Measurements from ENCODE around the gene SLIT1. TPM values are rescaled to one million over a fixed set of nuclear protein-coding genes. Genes with fewer than 3 reads are reported as not detected.

SLIT1 gene
- total RNA-seq, 1 donor from 2014 or later = 10.6 TPM

- Mint-ChIP-seq H3K36me3 (ENCODE audit: low read depth) (no peaks in the 10 kb centered on the region), H3K4me3 (no peak overlapping the region), H3K4me1 (no peaks in the 10 kb centered on the region), H3K27ac (ENCODE audit: unreplicated experiment) (no peak overlapping the region), H3K27me3 (ENCODE audit: low read depth) (peaks cover 53% of the 10 kb centered on the region), H3K9me3 (no peaks in the 10 kb centered on the region)
- no peak for TF ChIP-seq CTCF (conservative IDR thresholded peaks at IDR 0.05)
- DNase-seq (ENCODE audit: low read depth, low spot score) = no peak
Measured at GRCh38 chr10:97028832-97029178, 157.0 kb downstream of the SLIT1 start.

- Mint-ChIP-seq H3K9me3 (no peaks in the 10 kb centered on the region), H3K27me3 (ENCODE audit: low read depth) (peaks cover 55% of the 10 kb centered on the region), H3K4me1 (no peaks in the 10 kb centered on the region), H3K36me3 (ENCODE audit: low read depth) (no peaks in the 10 kb centered on the region), H3K27ac (ENCODE audit: unreplicated experiment) (no peak overlapping the region), H3K4me3 (no peak overlapping the region)
- no peak for DNase-seq (ENCODE audit: low read depth, low spot score)
- TF ChIP-seq CTCF (conservative IDR thresholded peaks at IDR 0.05) = no peak
Measured at GRCh38 chr10:97028126-97028831, 157.5 kb downstream of the SLIT1 start.

DNA sequence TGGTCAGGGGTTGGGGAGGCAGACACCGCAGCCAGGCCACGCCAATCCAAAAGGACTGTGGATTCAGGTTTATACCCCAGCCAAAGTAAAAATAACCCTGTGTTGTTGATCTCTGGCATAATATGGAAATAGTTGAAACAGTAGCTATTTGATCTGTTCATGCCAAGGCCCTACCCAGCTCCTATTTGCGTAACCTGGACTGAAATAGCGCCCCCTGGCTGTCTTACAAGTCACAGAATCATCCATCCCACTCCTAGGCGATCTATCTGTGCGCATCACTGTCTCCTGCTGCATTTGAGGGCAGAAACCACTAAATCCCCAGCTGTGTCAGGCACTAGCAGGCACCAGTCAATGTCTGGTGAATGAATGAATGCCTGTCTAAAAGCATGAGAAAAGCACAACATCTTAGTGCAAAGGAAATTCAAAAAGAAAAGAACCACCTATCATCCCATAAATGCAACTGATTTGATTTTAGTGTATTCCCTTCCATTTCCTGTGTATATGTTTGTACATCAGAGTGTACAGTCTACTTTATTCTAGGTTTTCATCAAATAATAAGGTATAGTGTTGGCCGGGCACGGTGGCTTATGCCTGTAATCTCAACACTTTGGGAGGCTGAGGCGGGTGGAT, 160.0 kb downstream of the SLIT1 start:
- H3K4me3 Mint-ChIP-seq = no peak overlapping the region
- H3K9me3 Mint-ChIP-seq = no peaks in the 10 kb centered on the region
- peak; percentile 50 for DNase-seq (ENCODE audit: low read depth, low spot score)
- no peak overlapping the region for H3K27ac Mint-ChIP-seq (ENCODE audit: unreplicated experiment)
- no peaks in the 10 kb centered on the region for H3K36me3 Mint-ChIP-seq (ENCODE audit: low read depth)
- H3K4me1 Mint-ChIP-seq = peaks cover 12% of the 10 kb centered on the region
- peaks cover 64% of the 10 kb centered on the region for H3K27me3 Mint-ChIP-seq (ENCODE audit: low read depth)
- peak; percentile 70 for TF ChIP-seq CTCF (conservative IDR thresholded peaks at IDR 0.05)

DNA sequence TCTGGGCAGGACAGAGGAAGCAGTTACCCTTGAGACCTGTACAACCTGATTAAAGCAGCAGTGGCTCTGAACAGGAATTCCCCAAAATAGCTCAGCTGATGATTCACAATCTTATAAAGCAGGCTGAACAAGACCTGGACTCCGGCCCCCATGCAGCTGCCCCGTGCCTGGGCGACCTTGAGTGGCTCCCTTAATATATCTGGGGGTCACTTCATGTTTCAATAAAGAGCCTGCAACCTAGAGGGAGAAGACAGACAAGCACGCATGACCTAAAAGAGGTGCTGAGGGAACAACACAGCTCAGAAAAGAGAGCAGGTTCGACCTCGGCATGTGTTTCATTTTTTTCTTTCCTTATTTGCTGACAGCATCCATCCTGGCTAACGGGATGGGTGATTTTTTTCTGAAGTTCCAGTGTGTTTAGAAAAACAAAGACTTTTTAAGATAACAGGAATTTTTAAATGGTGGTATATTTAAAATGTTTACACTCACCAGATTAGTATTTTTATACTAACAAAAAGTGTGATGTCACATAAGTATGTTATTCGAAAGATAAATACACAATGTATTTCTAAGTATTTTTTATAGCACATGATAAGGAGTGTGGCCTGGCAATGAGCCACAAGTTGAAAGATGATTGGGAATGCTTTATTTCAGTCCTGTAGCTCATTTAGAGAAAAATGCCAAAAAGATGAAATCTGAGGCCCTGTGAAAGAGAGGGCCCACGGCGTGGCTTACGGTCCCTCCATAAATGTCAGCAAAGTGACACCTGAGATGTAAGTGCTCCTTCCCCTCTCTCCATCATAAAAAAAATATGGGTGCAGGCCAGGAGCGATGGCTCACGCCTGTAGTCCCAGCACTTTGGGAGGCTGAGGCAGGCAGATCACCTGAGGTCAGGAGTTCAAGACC, 161.3 kb downstream of the SLIT1 start:
- peaks cover 22% of the 10 kb centered on the region for H3K4me1 Mint-ChIP-seq
- H3K4me3 Mint-ChIP-seq = no peak overlapping the region
- peaks cover 66% of the 10 kb centered on the region for H3K27me3 Mint-ChIP-seq (ENCODE audit: low read depth)
- H3K27ac Mint-ChIP-seq (ENCODE audit: unreplicated experiment) = no peak overlapping the region
- DNase-seq (ENCODE audit: low read depth, low spot score) = no peak
- TF ChIP-seq CTCF (conservative IDR thresholded peaks at IDR 0.05) = no peak
- no peaks in the 10 kb centered on the region for H3K9me3 Mint-ChIP-seq
- H3K36me3 Mint-ChIP-seq (ENCODE audit: low read depth) = no peaks in the 10 kb centered on the region

GRCh38 chr10:97023401-97024167, 162.2 kb downstream of the SLIT1 start:
- no peak for TF ChIP-seq CTCF (conservative IDR thresholded peaks at IDR 0.05)
- peaks cover 68% of the 10 kb centered on the region for H3K27me3 Mint-ChIP-seq (ENCODE audit: low read depth)
- no peaks in the 10 kb centered on the region for H3K36me3 Mint-ChIP-seq (ENCODE audit: low read depth)
- H3K27ac Mint-ChIP-seq (ENCODE audit: unreplicated experiment) = no peak overlapping the region
- no peak for DNase-seq (ENCODE audit: low read depth, low spot score)
- peaks cover 22% of the 10 kb centered on the region for H3K4me1 Mint-ChIP-seq
- no peaks in the 10 kb centered on the region for H3K9me3 Mint-ChIP-seq
- no peak overlapping the region for H3K4me3 Mint-ChIP-seq

All from neural crest cell (in vitro differentiated cells).